ENCODE measurements around the gene ITGAE. TPM values are rescaled to one million over a fixed set of nuclear protein-coding genes. Genes with fewer than 3 reads are reported as not detected.

ITGAE gene
- total RNA-seq, 2 experiments from 2014 or later: 31.8 to 32.4 TPM

DNA sequence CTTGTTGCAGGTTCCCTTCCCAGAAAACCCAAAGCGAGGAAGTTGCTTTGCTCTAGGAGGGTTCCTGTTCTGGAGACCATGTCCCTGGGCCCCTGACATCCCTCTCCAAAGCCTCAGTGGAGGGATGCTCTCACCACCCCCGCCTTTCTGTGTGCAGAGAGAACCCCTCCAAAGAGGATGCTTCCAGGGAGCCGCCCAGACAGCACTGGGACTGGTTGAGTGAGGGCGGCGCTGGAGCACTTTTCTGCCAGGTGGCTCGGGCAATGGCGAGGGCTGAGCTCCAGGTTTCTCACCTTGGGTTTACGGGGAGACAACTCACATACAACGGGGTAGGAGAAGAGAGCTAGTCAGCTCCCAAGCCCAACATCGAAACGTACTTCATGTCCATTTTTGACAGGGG is 125.1 kb downstream of the ITGAE start:
- ChIA-PET POLR2A (interaction anchor here (1.2 kb wide), 1 partner anchor 9 kb away, joined by 4 read pairs; no protein-coding TSS in a partner anchor), CTCF (interaction anchor here (1.4 kb wide), 1 partner anchor 168 kb away, joined by 3 read pairs; no protein-coding TSS in a partner anchor)
- no peak for TF ChIP-seq CTCF (IDR thresholded peaks at IDR 0.05)
- ATAC-seq: no peak
- no peaks in the 10 kb centered on the region for H3K9me3 Mint-ChIP-seq
- H3K4me3 Mint-ChIP-seq: no peak overlapping the region
- intact Hi-C loops (cut with micrococcal nuclease): no loop called here
- DNase-seq: no peak
- H3K36me3 Mint-ChIP-seq (ENCODE audit: low read depth): peaks cover 5% of the 10 kb centered on the region
- H3K27ac Mint-ChIP-seq: no peak overlapping the region
- peaks cover 2% of the 10 kb centered on the region for H3K4me1 Mint-ChIP-seq (ENCODE audit: low read depth)
- no peaks in the 10 kb centered on the region for H3K27me3 Mint-ChIP-seq

- Mint-ChIP-seq H3K9me3 (no peaks in the 10 kb centered on the region), H3K36me3 (ENCODE audit: low read depth) (peaks cover 13% of the 10 kb centered on the region), H3K27me3 (no peaks in the 10 kb centered on the region), H3K27ac (no peak overlapping the region), H3K4me3 (no peak overlapping the region), H3K4me1 (ENCODE audit: low read depth) (peaks cover 12% of the 10 kb centered on the region)
- ATAC-seq (no peak), DNase-seq (no peak)
- intact Hi-C loops (cut with micrococcal nuclease): no loop called here
- ChIA-PET CTCF (interaction anchor here (3.3 kb wide), 1 partner anchor 10 kb away, joined by 19 read pairs; no protein-coding TSS in a partner anchor), POLR2A (no interaction called here)
- no peak for TF ChIP-seq CTCF (IDR thresholded peaks at IDR 0.05)
Measured at GRCh38 chr17:3672571-3672970, 128.4 kb downstream of the ITGAE start.

GRCh38 chr17:3669548-3669947 is 131.4 kb downstream of the ITGAE start:
- DNase-seq (no peak), ATAC-seq (no peak)
- POLR2A ChIA-PET: interaction anchor here (0.8 kb wide), 1 partner anchor 13 kb away, joined by 3 read pairs; no protein-coding TSS in a partner anchor
- Mint-ChIP-seq H3K27ac (peak overlapping the region; percentile 95), H3K4me3 (peak overlapping the region; percentile 98), H3K27me3 (no peaks in the 10 kb centered on the region), H3K4me1 (ENCODE audit: low read depth) (peaks cover 16% of the 10 kb centered on the region), H3K9me3 (no peaks in the 10 kb centered on the region), H3K36me3 (ENCODE audit: low read depth) (peaks cover 13% of the 10 kb centered on the region)
- intact Hi-C loops (cut with micrococcal nuclease): no loop called here
- TF ChIP-seq CTCF (IDR thresholded peaks at IDR 0.05): no peak
- CTCF ChIA-PET: interaction anchor here (1.6 kb wide), 1 partner anchor 13 kb away, joined by 6 read pairs; no protein-coding TSS in a partner anchor

- H3K4me3 Mint-ChIP-seq: peak overlapping the region; percentile 98
- peaks cover 13% of the 10 kb centered on the region for H3K36me3 Mint-ChIP-seq (ENCODE audit: low read depth)
- peaks cover 16% of the 10 kb centered on the region for H3K4me1 Mint-ChIP-seq (ENCODE audit: low read depth)
- intact Hi-C loops (cut with micrococcal nuclease): no loop called here
- H3K27me3 Mint-ChIP-seq: no peaks in the 10 kb centered on the region
- ChIA-PET POLR2A (interaction anchor here (0.6 to 1.0 kb wide), 3 partner anchors 9 to 42 kb away, joined by 3 to 4 read pairs (median 3); partner anchors contain the start of gene P2RX5), CTCF (interaction anchor here (1.3 kb wide), 1 partner anchor 38 kb away, joined by 3 read pairs; no protein-coding TSS in a partner anchor)
- no peak for TF ChIP-seq CTCF (IDR thresholded peaks at IDR 0.05)
- no peak for ATAC-seq
- no peak for DNase-seq
- H3K9me3 Mint-ChIP-seq: no peaks in the 10 kb centered on the region
- peak overlapping the region; percentile 95 for H3K27ac Mint-ChIP-seq
Measured at GRCh38 chr17:3669085-3669347, 132.0 kb downstream of the ITGAE start.

DNA sequence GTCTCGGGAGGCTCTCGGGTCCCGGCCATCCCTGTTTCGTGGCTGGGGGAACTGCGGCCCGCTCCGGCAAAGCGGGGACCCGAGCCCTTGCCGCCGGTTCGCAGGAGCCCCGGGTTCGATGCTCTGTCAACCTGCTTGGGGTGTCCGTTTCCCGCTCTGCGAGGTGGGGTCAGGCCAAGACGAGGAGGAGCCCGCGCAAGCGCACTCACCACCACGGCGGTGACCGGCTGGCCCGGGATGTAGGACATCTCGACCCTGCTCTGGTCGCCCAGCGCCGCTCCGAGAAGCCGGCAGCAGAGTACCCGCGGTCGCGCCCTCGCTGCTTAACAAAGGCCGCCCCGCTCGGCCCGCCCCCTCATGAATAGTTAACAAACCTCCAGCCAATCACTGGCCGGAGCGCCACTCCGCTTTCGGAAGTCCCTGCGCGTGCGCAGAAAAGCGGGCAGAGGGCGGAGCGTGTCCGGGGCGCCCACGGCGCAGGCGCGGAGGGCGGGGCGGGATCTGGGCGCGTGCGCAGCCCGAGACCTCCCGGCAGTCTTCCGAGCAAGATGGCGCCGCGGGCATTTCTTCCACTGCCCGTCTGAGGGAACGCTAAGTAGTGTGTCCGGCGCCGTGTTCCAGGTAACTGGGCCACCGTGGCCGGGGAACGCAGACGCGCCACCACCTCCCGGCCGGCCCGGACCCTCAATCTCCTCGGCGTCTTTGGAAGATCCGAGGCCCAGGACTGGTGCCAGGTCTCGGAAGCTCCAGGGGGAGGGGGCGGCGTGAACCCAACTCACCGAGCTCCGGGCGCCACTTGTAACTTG is 132.5 kb downstream of the ITGAE start, which contains the start of the genes EMC6 and TAX1BP3:
EMC6 (plus strand) TSS at position 534 of the 806 bp plus-strand sequence. CDS start 335 bp downstream, outside the sequence.
TAX1BP3 (minus strand) TSS at position 300 of the 806 bp plus-strand sequence; CDS start at position 248, 52 bp downstream.
- TF ChIP-seq CTCF (IDR thresholded peaks at IDR 0.05): no peak
- ATAC-seq (peak; percentile 93), DNase-seq (peak; percentile 98)
- ChIA-PET CTCF (interaction anchor here (1.2 to 1.3 kb wide), 2 partner anchors 38 to 620 kb away, joined by 3 read pairs; no protein-coding TSS in a partner anchor), POLR2A (interaction anchor here (0.6 to 1.0 kb wide), 4 partner anchors 9 to 43 kb away, joined by 3 to 4 read pairs (median 3); partner anchors contain the start of gene P2RX5)
- Mint-ChIP-seq H3K4me1 (ENCODE audit: low read depth) (peaks cover 16% of the 10 kb centered on the region), H3K36me3 (ENCODE audit: low read depth) (peaks cover 13% of the 10 kb centered on the region), H3K4me3 (peak within 1 kb of the TSS; percentile 98), H3K27me3 (no peaks in the 10 kb centered on the region), H3K27ac (peak within 1 kb of the TSS; percentile 95), H3K9me3 (no peaks in the 10 kb centered on the region)
- intact Hi-C loops (cut with micrococcal nuclease): no loop called here

All from activated CD8-positive, alpha-beta T cell treated with anti-CD3 and anti-CD28 coated beads for 36 hours (primary cell).